Measurements from ENCODE around the gene LYG2. TPM values are rescaled to one million over a fixed set of nuclear protein-coding genes. Genes with fewer than 3 reads are reported as not detected.
"Not testable (repeated sequence)": the region's sequence is repeated elsewhere in the genome, so short reads cannot be mapped to it uniquely, and the experiment has no call there.

The LYG2 gene
- total RNA-seq, 6 donors from 2014 or later = not detected

GRCh38 chr2:99240431-99240830 is 15.0 kb downstream of the LYG2 start:
- no peak for TF ChIP-seq POLR2AphosphoS5 (IDR thresholded peaks at IDR 0.05)
- TF ChIP-seq EP300 (IDR thresholded peaks at IDR 0.05) = no peak
- TF ChIP-seq CTCF (IDR thresholded peaks at IDR 0.05) = no peak
- TF ChIP-seq POLR2A (IDR thresholded peaks at IDR 0.05) = no peak
- WGBS, 2 donors = 90% methylated on average over 6 of the region's 6 CpGs
- Histone ChIP-seq H3K4me3 (no peak overlapping the region), H3K9me3 (no peaks in the 10 kb centered on the region), H3K36me3 (no peaks in the 10 kb centered on the region), H3K4me1 (no peaks in the 10 kb centered on the region), H3K27me3 (no peaks in the 10 kb centered on the region), H3K27ac (no peak overlapping the region)
- ATAC-seq (ENCODE audit: low FRiP score in 2 of 2) = no peak
- DNase-seq = no peak

GRCh38 chr2:99238599-99238998 is 16.9 kb downstream of the LYG2 start:
- Histone ChIP-seq H3K4me3 (no peak overlapping the region), H3K36me3 (no peaks in the 10 kb centered on the region), H3K27me3 (no peaks in the 10 kb centered on the region), H3K4me1 (no peaks in the 10 kb centered on the region), H3K27ac (no peak overlapping the region), H3K9me3 (no peaks in the 10 kb centered on the region)
- 95 to 97% methylated on average over 6 of the region's 6 CpGs for WGBS, 2 donors
- DNase-seq (no peak), ATAC-seq (ENCODE audit: low FRiP score in 2 of 2) (no peak)
- TF ChIP-seq EP300 (IDR thresholded peaks at IDR 0.05) (no peak), CTCF (IDR thresholded peaks at IDR 0.05) (no peak), POLR2A (IDR thresholded peaks at IDR 0.05) (no peak), POLR2AphosphoS5 (IDR thresholded peaks at IDR 0.05) (no peak)

GRCh38 chr2:99233177-99233576 is 22.3 kb downstream of the LYG2 start:
- not testable (repeated sequence) for DNase-seq; H3K36me3 ChIP-seq; H3K4me3 ChIP-seq; H3K9me3 ChIP-seq; H3K27me3 ChIP-seq; H3K4me1 ChIP-seq; H3K27ac ChIP-seq; ATAC-seq (ENCODE audit: low FRiP score in 2 of 2)

GRCh38 chr2:99217929-99218501 is 37.5 kb downstream of the LYG2 start:
- Histone ChIP-seq H3K4me1 (no peaks in the 10 kb centered on the region), H3K4me3 (no peak overlapping the region), H3K9me3 (no peaks in the 10 kb centered on the region), H3K27ac (no peak overlapping the region), H3K36me3 (no peaks in the 10 kb centered on the region), H3K27me3 (no peaks in the 10 kb centered on the region)
- ATAC-seq (ENCODE audit: low FRiP score in 2 of 2) (no peak), DNase-seq (no peak)
- 73 to 83% methylated on average over 4 of the region's 4 CpGs for WGBS, 2 donors
- TF ChIP-seq EP300 (IDR thresholded peaks at IDR 0.05) = no peak
- TF ChIP-seq POLR2A (IDR thresholded peaks at IDR 0.05) = no peak
- no peak for TF ChIP-seq POLR2AphosphoS5 (IDR thresholded peaks at IDR 0.05)

- Histone ChIP-seq H3K36me3 (no peaks in the 10 kb centered on the region), H3K9me3 (no peaks in the 10 kb centered on the region), H3K27ac (no peak overlapping the region), H3K27me3 (no peaks in the 10 kb centered on the region), H3K4me3 (no peak overlapping the region), H3K4me1 (no peaks in the 10 kb centered on the region)
- 88 to 98% methylated on average over 2 of the region's 2 CpGs for WGBS, 2 donors
- DNase-seq (no peak), ATAC-seq (ENCODE audit: low FRiP score in 2 of 2) (no peak)
- no peak for TF ChIP-seq CTCF (IDR thresholded peaks at IDR 0.05)
- TF ChIP-seq EP300 (IDR thresholded peaks at IDR 0.05) = no peak
- no peak for TF ChIP-seq POLR2AphosphoS5 (IDR thresholded peaks at IDR 0.05)
- TF ChIP-seq POLR2A (IDR thresholded peaks at IDR 0.05) = no peak
Observed at GRCh38 chr2:99216096-99216495, 39.4 kb downstream of the LYG2 start.

- DNase-seq = no peak
- TF ChIP-seq EP300 (IDR thresholded peaks at IDR 0.05) = no peak
- no peak for TF ChIP-seq POLR2A (IDR thresholded peaks at IDR 0.05)
- TF ChIP-seq CTCF (IDR thresholded peaks at IDR 0.05) = no peak
- TF ChIP-seq POLR2AphosphoS5 (IDR thresholded peaks at IDR 0.05) = no peak
- Histone ChIP-seq H3K4me3 (no peak overlapping the region), H3K4me1 (peaks cover 0 to 3% (median 0%) of the 10 kb centered on the region in 4 donors), H3K9me3 (peaks cover 0 to 4% (median 0%) of the 10 kb centered on the region in 4 donors), H3K27ac (no peak overlapping the region), H3K36me3 (no peaks in the 10 kb centered on the region), H3K27me3 (no peaks in the 10 kb centered on the region)
- no peak for ATAC-seq (ENCODE audit: low FRiP score in 2 of 2)
- WGBS, 2 donors = 71 to 90% methylated on average over 5 of the region's 5 CpGs
Observed at GRCh38 chr2:99205491-99205890, 50.0 kb downstream of the LYG2 start.

Measured in upper lobe of left lung (tissue), 6 donors.